Measurements from ENCODE around the gene CDS1. TPM values are rescaled to one million over a fixed set of nuclear protein-coding genes. Genes with fewer than 3 reads are reported as not detected.
"Not testable (repeated sequence)": the region's sequence is repeated elsewhere in the genome, so short reads cannot be mapped to it uniquely, and the experiment has no call there.

Gene CDS1
- under 1 TPM; 0.07 to 0.14 TPM for total RNA-seq

GRCh38 chr4:84582988-84583875 is at the start of gene CDS1:
TSS of gene CDS1 (plus strand) at chr4:84583127. CDS start at chr4:84583402, 275 bp downstream.
- H3K36me3 Mint-ChIP-seq: peaks cover 0 to 18% of the 10 kb centered on the region in 2 donors
- peak in 1 of 2 donors; percentile 50 for DNase-seq (ENCODE audit: low spot score in 2 of 2)
- ATAC-seq: peak; percentile 65 to 69
- peak within 1 kb of the TSS in 1 of 2 donors; percentile 64 for H3K27ac Mint-ChIP-seq
- no peaks in the 10 kb centered on the region for H3K9me3 Mint-ChIP-seq

- H3K27ac Mint-ChIP-seq: no peak overlapping the region
- no peaks in the 10 kb centered on the region for H3K36me3 Mint-ChIP-seq
- ATAC-seq (no peak), DNase-seq (ENCODE audit: low spot score in 2 of 2) (no peak)
- no peaks in the 10 kb centered on the region for H3K9me3 Mint-ChIP-seq
Measured at GRCh38 chr4:84535901-84536300, 47.0 kb upstream of the CDS1 start.

GRCh38 chr4:84545093-84545492 is 37.8 kb upstream of the CDS1 start:
- Mint-ChIP-seq H3K36me3 (no peaks in the 10 kb centered on the region), H3K9me3 (no peaks in the 10 kb centered on the region), H3K27ac (no peak overlapping the region)
- DNase-seq (ENCODE audit: low spot score in 2 of 2) (no peak), ATAC-seq (no peak)

GRCh38 chr4:84547211-84547610 is 35.7 kb upstream of the CDS1 start:
- ATAC-seq (no peak), DNase-seq (ENCODE audit: low spot score in 2 of 2) (no peak)
- no peaks in the 10 kb centered on the region for H3K9me3 Mint-ChIP-seq

DNA sequence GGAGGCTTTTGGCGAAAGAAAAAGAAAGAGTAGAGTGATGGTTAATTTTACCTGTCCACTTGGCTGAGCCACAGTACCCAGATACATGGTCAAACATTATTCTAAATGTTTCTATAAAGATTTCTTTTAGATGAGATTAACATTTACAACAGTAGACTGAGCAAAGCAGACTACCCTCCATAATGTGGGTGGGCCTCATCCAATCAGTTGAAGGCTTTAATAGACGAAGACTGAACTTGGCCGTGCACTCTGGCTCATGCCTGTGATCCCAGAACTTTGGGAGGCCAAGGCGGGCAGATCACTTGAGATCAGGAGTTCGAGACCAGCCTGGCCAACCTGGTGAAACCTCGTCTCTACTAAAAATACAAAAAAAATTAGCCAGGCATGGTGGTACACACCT is 33.7 kb upstream of the CDS1 start:
- not testable (repeated sequence) for H3K36me3 Mint-ChIP-seq; DNase-seq (ENCODE audit: low spot score in 2 of 2); H3K9me3 Mint-ChIP-seq; ATAC-seq; H3K27ac Mint-ChIP-seq

More at GRCh38 chr4:84547211-84547610, 35.7 kb upstream of the CDS1 start:
- Mint-ChIP-seq H3K36me3 (no peaks in the 10 kb centered on the region), H3K27ac (no peak overlapping the region)

- Mint-ChIP-seq H3K36me3 (no peaks in the 10 kb centered on the region), H3K27ac (no peak overlapping the region), H3K9me3 (no peaks in the 10 kb centered on the region)
- ATAC-seq: no peak
- DNase-seq (ENCODE audit: low spot score in 2 of 2): no peak
Measured at GRCh38 chr4:84562156-84562555, 20.8 kb upstream of the CDS1 start.

GRCh38 chr4:84563002-84563401 is 19.9 kb upstream of the CDS1 start:
- H3K27ac Mint-ChIP-seq: no peak overlapping the region
- DNase-seq (ENCODE audit: low spot score in 2 of 2): no peak
- H3K9me3 Mint-ChIP-seq: no peaks in the 10 kb centered on the region
- H3K36me3 Mint-ChIP-seq: no peaks in the 10 kb centered on the region
- no peak for ATAC-seq

GRCh38 chr4:84565951-84566350 is 17.0 kb upstream of the CDS1 start:
- no peak for DNase-seq (ENCODE audit: low spot score in 2 of 2)
- Mint-ChIP-seq H3K36me3 (no peaks in the 10 kb centered on the region), H3K9me3 (no peaks in the 10 kb centered on the region), H3K27ac (no peak overlapping the region)
- no peak for ATAC-seq

- no peak for ATAC-seq
- no peak for DNase-seq (ENCODE audit: low spot score in 2 of 2)
- no peak overlapping the region for H3K27ac Mint-ChIP-seq
Measured at GRCh38 chr4:84568496-84568895, 14.4 kb upstream of the CDS1 start.

DNA sequence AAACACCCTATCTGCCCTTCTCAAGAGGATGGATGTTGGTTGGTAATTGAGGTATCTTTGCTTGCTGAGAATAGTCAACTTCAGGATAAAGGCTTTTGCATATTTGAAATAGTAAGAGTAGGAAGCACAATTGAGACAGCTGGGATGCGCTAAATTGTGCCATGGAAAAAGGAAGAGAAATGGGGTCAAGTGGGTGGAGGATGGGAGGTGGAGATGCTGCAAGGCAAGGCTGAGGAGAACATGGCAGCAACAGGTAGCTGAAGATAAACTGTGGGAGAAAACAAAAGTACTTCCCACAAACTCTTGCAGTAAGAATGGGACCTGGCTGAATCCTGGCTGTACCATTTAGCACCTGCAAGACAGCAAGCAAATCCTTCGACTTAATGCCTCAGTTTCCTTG is 13.9 kb upstream of the CDS1 start:
- DNase-seq (ENCODE audit: low spot score in 2 of 2) (no peak), ATAC-seq (no peak)
- Mint-ChIP-seq H3K36me3 (no peaks in the 10 kb centered on the region), H3K9me3 (peaks cover 0 to 5% of the 10 kb centered on the region in 2 donors), H3K27ac (no peak overlapping the region)

More at GRCh38 chr4:84568496-84568895, 14.4 kb upstream of the CDS1 start:
- peaks cover 0 to 5% of the 10 kb centered on the region in 2 donors for H3K9me3 Mint-ChIP-seq
- no peaks in the 10 kb centered on the region for H3K36me3 Mint-ChIP-seq

- Mint-ChIP-seq H3K27ac (no peak overlapping the region), H3K36me3 (no peaks in the 10 kb centered on the region), H3K9me3 (peaks cover 0 to 5% of the 10 kb centered on the region in 2 donors)
- DNase-seq (ENCODE audit: low spot score in 2 of 2) (peak in 1 of 2 donors; percentile 14), ATAC-seq (peak; percentile 50 to 96)
Measured at GRCh38 chr4:84573385-84574068, 9.4 kb upstream of the CDS1 start.

DNA sequence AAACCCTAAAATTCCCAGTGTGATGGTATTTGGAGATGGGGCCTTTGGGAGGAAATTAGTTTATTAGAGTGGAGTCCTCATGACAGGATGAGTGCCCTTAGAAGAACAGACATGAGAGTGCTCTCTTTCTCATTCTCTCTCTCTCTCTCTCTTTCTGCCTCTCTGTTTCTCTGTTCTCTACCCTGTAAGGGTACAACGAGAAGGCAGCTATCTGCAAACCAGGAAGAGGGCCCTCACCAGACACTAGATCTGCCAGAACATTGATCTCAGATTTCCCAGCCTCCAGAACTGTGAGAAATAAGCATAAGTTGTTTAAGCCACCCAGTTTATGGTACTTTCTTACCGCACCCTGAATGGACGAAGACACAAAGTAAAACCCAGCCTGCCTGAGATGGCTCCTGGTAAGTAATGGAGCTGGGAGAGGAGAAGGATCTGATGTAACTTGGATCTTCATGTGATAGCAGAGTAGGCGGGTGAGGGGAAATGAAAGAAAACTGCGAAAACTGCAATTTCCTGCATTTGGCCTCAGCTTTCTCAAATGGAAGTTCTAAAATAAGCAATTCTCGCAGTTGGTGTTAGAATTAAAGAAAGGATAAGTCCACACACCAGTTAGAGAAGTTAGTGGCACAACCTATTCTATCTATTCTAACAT is 8.7 kb upstream of the CDS1 start:
- ATAC-seq: peak in 1 of 2 donors; percentile 54
- H3K9me3 Mint-ChIP-seq: peaks cover 0 to 5% of the 10 kb centered on the region in 2 donors

DNA sequence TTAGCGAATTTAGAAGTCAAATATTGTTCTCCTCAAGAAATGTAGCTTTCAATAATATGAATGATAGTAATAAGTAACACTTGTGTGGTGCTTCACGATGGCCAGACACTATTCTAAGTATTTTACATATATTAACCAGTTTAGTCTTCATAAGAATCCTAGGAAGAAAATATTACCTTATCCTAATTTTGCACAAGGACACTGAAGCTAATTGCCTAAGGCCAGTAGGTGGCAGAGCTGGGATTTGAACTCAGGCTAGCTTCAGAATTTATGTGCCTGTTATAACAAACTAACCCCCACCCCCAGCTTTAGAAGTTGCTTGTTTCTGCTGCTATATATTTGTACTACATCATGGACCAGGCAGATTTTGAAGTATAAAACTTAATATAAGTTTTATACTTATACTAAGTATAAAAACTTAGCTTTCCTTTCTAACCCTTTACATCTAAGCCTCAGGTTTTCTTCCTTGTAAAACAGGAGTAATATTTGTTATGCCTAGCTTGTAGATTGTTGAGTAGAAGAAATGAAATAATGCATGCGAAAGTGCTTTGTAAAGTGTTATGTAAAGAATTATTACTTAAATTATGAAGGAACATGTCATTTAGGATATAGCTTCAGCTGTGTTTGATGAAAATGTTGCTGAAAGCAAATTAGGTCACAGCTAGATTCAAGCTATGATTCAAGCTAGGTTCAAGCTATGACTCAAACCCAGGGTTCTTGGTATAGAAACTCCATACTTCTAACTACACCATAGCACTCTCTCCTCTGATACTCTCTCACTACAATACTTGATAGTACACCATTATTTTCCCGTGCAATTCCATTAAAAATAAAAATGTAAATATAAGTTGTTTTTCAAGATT is 4.2 kb upstream of the CDS1 start:
- peaks cover 0 to 8% of the 10 kb centered on the region in 2 donors for H3K36me3 Mint-ChIP-seq
- no peak overlapping the region for H3K27ac Mint-ChIP-seq
- peak in 1 of 2 donors; percentile 60 for ATAC-seq
- DNase-seq (ENCODE audit: low spot score in 2 of 2): no peak
- H3K9me3 Mint-ChIP-seq: no peaks in the 10 kb centered on the region

More for the DNA sequence above, 8.7 kb upstream of the CDS1 start:
- DNase-seq (ENCODE audit: low spot score in 2 of 2): no peak
- Mint-ChIP-seq H3K36me3 (no peaks in the 10 kb centered on the region), H3K27ac (no peak overlapping the region)

DNA sequence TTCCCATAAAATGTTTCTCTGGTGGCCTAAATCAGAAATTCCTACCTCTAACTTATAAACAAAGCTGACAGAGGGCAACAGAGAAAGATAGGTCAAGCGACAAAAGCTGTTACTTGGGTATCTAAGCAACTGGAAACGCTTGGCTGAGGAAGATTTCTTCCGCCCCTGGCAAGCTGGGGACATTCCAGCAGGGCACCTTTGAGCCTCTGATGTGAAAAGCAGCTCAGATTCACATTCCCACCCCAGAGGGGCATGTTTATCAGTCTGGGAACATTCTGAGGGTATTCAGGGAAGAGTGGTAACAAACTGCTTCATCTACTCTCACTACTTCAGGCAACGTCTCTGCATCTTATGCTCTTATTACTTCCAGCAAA is 3.5 kb upstream of the CDS1 start:
- no peak for DNase-seq (ENCODE audit: low spot score in 2 of 2)
- no peaks in the 10 kb centered on the region for H3K9me3 Mint-ChIP-seq
- no peak overlapping the region for H3K27ac Mint-ChIP-seq
- H3K36me3 Mint-ChIP-seq: peaks cover 0 to 8% of the 10 kb centered on the region in 2 donors
- no peak for ATAC-seq

GRCh38 chr4:84582302-84582987 is 482 bp upstream of the CDS1 start:
- H3K27ac Mint-ChIP-seq: peak overlapping the region in 1 of 2 donors; percentile 64
- H3K36me3 Mint-ChIP-seq: peaks cover 0 to 17% of the 10 kb centered on the region in 2 donors
- DNase-seq (ENCODE audit: low spot score in 2 of 2): peak; percentile 82 to 89
- H3K9me3 Mint-ChIP-seq: no peaks in the 10 kb centered on the region
- ATAC-seq: peak; percentile 84 to 87
